GM19193 (cell line): ENCODE results near the gene DPF1.

Source experiments
- POLR2A ChIP-seq: IDR thresholded peaks from 4 replicates; pipeline ENCODE4 v1.6.1; 2011; ENCODE audit not compliant: insufficient read depth, insufficient read length; ENCODE audit errors: extremely low read depth

Gene DPF1

DNA sequence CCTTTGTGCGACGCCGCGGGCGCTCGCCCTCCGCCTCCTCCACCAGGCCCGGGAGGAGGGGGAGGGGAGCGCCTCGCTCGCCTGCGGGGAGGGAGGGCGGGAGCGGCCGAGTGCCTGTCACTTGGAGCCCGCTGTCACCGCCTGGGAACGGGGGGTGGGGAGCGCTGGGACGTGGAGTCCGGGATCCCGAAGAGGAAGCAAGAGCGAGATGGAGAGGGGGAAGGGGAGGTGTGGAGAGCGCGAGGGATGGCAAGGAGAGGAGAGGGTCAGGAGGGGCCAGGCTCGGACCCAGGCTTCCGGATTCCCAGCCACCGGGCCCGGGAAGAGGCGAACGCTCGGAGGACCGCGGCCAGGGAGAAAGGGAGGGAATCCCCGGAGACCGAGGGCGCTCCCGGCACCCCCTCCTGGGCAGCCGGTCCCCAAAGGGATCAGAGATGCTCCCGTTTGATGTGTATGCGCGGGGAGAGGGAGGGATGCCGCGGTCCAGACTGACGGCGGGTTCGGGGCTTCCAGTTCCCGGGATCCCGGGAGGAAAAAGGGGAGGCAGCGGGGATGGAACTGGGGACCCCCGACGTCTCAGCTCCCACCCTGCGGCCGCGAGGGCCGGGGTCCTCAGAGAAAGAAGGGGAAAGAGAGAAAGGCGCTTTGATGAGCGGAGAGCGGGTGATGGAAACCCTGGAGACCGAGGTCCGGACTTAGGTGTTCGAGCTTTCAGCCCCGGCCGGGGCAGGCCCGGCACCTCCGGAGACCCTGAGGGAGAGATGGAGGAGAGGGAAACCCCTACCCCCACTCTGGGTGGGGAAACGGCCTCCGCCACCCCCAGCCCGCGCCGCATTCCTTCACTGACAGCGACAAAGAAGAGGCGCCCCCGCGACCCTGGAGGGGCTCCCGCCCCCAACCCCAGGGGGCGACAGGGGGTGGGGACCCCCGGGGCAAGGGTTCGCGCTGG is 4.7 kb upstream of the DPF1 start:
- TF ChIP-seq POLR2A = no peak

DNA sequence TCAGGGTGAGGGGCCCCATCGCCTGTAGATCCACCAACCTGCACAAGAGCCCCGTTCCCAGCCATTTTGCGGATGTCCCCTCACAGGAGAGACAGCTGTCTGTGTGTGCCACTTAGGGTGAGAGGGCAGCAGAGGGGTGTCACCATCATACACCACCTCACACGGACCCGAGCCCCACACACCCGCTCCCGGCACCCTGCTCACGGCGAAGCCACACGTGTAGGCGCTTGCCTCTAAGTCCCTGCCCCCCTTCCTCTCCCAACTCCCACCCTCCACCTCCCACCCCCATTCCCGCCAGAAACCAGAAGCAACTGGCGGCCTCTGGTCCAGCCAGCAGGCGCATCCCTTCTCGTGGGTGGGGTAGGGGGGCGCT is 4.0 kb upstream of the DPF1 start:
- TF ChIP-seq POLR2A = no peak

DNA sequence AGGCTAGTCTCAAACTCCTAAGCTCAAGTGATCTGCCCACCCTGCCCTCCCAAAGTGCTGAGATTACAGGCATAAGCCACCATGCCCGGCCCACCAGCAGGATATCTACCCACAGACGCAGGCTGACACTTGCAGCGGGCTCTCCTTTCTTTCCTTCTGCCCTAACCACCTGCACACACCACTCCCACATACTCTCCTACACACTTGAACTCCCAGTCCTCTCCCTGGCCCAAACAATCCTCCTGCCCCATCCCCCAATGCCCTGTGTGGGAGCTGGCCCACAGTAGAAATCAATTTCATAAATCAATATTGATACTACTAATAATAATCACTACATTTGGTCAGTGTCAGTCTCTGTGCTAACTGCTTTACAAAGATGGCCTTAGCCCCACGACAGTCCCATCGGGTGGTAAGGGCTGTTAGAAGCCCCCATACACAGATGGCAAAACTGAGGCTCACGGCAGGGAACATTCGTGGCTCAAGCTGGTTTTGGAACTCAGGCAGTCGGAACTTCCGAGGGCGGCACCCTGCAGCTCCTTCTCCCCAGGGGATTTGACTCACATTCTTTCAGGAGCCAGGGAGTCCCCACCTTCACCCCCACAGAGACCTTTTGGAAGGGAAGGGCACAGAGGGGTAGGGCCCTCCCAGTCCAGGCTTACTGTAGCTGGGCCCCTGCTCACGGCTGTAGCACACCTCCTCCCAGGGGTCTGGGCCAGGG is 3.4 kb upstream of the DPF1 start:
- TF ChIP-seq POLR2A = no peak

DNA sequence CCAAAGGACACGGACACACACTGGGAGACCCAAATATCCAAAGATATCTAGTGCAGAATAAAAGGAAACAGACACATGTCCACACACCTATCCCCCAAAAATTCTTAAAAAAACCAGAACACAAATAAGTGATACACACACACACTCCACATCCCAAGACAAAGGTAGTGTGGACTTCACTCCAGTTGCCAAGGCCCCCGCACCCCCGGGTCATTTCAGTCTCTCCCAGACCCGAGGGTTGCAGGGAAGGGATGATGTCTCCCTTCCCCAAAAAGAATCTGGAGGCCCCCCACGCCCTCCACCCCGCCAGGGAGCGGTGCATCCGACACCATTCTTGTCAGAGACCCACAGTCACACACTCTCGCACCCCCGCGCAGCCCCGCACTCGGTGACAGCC is 407 bp downstream of the DPF1 start:
- TF ChIP-seq POLR2A = no peak

DNA sequence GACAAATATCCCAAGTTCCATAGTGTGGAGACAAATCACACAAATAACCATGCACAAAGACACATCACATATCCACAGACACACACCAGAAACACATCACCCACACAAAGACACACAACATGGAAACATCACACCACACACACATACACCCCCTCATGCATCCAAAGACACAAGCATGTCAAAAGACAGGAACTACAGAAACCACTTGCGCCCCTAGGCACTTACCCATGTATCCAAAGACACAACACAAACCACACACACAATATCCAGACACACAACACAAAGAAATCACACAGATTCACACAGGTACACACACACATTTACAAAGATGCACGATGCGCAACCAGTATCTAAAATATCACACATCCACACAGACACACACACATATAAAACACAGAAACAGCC is 901 bp downstream of the DPF1 start:
- TF ChIP-seq POLR2A = no peak

DNA sequence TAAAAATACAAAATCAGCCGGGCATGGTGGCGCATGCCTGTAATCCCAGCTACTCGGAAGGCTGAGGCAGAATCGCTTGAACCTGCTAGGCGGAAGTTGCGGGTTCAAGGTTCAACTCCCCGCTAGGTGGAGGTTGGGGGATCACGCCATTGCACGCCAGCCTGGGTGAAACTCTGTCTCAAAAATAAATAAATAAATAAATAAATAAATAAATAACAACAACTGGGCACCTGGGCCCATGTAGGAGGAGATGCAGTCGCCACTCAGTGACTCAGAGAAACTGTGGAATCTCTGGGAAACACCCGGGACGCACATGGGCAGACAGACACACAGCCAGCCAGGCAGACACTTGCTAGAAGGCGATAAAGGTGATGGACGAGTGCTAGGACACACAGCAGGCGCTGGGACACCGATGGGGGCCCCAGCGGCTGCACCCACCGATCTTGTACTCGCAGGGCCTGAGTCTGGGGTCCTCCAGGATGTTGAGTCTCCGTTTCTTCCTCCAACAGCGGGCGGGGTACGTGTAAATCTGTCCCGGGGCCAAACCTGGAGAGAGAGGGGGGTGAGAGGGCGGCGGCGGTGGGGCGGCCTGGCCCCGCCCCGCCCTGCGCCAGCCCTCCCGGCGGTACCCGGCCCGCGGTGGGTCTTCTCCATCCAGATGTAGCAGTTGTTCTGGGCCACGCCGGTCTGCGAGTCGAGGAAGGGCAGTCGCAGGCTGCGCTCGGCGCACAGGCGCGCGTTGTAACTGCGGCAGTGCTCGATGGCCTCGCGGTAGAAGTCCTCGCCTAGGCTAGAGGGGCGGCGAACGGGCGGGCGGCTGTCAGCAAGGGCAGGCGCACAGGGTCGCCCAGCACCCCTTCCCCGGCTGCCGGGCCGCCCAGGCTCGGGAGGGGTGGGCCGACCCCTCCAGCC is 1.8 kb downstream of the DPF1 start:
- TF ChIP-seq POLR2A = no peak

DNA sequence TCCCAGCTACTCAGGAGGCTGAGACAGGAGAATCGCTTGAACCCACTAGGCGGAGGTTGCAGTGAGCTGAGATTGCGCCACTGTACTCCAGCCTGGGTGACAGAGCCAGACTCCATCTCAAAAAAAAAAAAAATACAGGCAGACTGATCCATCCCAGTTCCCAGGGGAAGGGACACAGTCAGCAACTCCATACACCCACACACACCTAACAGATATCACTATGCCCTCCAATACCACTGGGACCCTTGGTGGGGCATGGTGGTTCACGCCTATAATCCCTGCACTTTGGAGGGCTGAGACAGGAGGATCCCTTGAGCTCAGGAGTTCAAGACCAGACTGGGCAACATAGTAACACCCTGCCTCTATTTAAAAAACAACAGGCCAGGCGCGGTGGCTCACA is 2.6 kb downstream of the DPF1 start:
- TF ChIP-seq POLR2A = no peak

DNA sequence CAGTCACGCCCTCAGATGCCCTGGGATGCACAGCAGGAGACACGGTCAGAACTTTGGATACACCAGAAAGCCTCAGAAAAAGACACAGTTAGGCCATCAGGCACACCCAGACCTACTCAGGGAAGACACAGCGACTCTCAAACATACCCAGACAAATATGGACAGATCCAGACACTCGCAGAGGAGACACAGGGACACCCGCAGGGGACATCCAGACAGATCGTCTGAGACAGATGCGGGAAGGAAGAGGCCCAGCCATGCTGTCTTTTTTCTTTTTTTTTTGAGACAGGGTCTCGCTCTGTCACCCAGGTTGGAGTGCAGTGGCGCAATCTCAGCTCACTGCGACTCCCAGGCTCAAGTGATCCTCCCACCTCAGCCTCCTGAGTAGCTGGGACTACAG is 4.8 kb downstream of the DPF1 start:
- TF ChIP-seq POLR2A = no peak

DNA sequence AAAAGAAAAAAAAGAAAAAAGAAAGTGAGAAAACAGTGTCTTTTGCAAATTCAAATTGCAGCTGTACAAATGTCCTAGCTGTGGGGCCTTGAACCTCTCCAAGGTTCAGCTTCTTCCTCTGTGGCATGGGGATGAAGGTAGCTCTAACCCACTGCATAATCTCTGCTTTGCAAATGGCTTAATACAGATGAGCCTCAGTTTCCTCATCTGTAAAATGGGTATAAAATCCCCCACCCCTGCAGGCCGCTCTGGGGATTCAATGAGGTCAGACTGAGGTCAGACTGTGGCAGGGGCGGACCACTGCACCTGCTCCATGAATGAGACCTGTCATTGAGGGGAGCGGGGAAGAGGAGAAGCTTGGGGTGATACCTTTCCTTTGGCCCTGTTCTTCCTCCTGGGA is 5.8 kb downstream of the DPF1 start:
- no peak for TF ChIP-seq POLR2A

DNA sequence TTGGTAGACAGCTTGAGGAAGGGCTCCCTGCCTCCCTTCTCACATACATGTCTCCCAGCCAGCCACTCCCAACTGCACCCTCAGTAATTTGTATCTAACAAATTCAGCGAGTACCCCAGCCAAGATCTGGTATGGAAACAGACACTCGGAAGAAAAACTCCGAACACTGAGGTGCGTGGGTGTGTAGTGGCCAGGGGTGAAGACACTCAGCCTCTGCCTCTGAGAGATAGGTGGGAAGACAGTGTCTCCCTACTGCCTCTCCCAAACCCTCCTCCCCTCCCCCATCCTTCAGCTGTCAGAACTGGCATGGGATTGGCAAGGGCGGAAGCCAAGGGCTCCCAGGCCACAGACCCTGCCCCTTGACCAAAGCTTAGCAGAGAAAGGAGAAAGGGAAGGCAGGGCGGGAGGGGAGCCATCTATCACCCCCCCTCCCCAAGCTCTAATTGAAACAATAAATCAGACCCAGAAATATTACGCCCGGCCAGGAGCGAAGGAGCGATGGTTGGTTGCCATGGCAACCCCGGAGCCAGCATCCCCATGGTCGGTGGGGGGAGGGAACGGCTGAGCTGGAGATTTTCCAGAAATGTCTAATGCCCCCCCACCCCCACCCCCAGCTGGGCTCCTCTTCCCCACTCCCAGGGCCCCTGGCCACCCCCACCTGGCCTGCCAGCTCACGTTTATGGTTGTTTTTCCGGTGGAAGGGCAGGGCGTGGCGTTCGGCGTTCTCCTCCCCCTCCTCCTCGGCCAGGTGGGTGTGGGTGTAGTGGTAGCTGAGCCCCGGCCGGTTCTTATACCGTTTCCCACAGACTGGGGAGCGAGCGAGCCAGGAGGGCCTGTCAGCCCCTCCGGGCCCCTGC is 7.0 kb downstream of the DPF1 start:
- no peak for TF ChIP-seq POLR2A

DNA sequence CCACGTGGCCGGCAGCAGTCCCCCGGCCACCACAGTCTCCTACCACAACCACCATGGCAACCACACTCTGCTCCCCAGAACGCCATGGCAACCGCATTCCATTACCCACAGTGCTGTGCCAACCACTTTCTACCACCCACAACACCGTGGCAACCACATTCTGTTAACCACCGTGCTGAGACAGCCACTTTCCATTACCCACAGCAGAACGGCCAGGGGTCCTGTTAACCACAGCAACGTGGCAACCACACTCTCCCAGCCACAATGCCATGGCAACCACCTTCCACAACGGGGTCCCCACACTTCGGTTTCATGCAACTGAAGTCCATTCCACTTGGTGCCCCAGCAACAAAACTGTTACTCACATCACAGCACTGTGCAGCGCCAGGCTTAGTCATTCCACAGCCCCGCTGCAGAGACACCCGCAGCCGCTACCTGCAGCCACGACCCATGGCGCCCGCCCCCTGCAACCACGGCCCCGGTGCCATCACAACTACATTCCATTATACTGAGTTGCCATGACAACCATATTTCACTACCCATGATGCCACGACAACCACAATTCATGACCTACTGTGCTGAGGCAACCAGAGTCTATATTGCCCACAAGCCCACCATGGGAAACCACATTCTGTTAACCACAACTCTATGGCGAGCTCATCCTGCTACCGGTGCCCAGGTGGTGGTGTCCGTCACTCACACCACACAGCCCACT is 10.0 kb downstream of the DPF1 start:
- no peak for TF ChIP-seq POLR2A

DNA sequence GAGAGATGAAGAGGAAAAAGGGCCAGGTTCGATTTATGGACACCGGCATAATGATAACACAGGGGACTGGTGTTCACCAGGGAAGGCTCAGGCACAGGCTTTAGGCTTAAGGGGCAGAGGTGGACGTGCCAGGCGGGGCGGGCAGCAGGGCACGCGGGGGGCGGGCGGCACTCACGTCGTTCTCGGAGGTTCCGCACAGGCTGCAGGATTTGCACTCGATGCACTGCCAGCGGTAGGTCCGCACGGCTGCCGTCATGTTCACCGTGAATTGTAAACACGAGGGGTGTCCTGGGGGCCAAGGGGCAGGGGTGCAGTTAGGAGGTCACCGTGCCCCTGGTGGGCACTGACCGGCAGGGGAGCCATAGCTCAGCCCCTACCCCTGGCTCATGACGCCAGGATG is 10.6 kb downstream of the DPF1 start:
- TF ChIP-seq POLR2A = no peak

DNA sequence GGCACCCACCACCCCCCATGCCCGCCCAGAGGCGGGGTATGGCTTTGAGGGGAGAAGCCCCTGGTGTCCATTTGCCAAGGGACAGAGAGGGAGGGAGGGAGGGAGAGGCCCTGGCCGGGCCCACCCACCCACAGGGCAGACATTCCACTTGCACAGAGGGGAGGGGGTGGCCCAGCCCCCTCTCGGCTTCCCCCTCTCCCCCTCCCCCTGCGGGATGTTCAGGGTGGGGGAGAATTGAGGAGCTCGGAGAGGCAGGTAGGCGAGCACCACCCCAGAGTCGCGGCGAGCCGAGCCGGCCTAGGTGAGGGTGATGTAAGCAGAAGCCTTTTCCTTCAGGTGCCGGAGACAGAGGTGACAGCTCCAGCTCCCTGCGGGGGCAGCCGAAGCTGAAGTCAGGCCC is 12.3 kb downstream of the DPF1 start:
- no peak for TF ChIP-seq POLR2A
